Sigmoid colon (tissue), 3 donors: ENCODE results near the gene PDK1.

Experiments
- POLR2A ChIP-seq, 2 donors: fragments of 450-650 bp; IDR thresholded peaks; one replicate each; pipeline ENCODE4 v1.6.1; 2016; ENCODE audit warnings: antibody characterized with exemption in 2 of 2, mild to moderate bottlenecking in 2 of 2, moderate library complexity in 2 of 2
- TF ChIP-seq, protein P1 (sequence below), 4 experiments: fragments of 450-650 bp in 3 of 4; fragments of 200-600 bp in 1 of 4; IDR thresholded peaks; one replicate each; pipeline ENCODE4 v1.5.1; 2016 to 2019; ENCODE audit warnings: antibody characterized with exemption in 4 of 4, mild to moderate bottlenecking in 3 of 4, moderate library complexity in 2 of 4

DNA sequence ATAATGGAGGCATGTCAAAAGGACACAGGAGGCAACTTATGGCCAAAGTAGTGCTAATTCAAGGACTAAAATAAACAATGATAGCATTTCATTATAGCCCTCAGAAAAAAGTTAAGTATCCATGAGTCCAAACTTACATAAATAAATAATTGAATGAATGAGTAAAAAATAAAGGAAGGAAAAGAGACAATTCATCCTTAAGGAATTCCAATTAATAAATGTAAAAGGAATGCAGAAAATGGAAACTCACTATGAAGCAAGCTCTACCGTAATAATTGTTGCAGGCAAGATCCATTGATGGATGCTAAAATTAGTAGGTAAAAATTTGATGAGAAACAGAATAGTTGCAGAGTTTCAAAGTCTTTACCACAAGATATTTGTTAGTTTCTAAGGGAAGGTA lies 91.5 kb downstream of the PDK1 start:
- TF ChIP-seq, protein P1, sequence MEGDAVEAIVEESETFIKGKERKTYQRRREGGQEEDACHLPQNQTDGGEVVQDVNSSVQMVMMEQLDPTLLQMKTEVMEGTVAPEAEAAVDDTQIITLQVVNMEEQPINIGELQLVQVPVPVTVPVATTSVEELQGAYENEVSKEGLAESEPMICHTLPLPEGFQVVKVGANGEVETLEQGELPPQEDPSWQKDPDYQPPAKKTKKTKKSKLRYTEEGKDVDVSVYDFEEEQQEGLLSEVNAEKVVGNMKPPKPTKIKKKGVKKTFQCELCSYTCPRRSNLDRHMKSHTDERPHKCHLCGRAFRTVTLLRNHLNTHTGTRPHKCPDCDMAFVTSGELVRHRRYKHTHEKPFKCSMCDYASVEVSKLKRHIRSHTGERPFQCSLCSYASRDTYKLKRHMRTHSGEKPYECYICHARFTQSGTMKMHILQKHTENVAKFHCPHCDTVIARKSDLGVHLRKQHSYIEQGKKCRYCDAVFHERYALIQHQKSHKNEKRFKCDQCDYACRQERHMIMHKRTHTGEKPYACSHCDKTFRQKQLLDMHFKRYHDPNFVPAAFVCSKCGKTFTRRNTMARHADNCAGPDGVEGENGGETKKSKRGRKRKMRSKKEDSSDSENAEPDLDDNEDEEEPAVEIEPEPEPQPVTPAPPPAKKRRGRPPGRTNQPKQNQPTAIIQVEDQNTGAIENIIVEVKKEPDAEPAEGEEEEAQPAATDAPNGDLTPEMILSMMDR (IDR thresholded peaks at IDR 0.05): no peak
- no peak for TF ChIP-seq POLR2A (IDR thresholded peaks at IDR 0.05)
